ENCODE results near the gene CASK. TPM values are rescaled to one million over a fixed set of nuclear protein-coding genes. Genes with fewer than 3 reads are reported as not detected.

The CASK gene
- total and polyA plus RNA-seq, 9 of the 15 experiments (the other 6 are each of a cell fraction or from before 2014, with no cell fraction given), result 1.3 to 7.4 (median 5.2) TPM

DNA sequence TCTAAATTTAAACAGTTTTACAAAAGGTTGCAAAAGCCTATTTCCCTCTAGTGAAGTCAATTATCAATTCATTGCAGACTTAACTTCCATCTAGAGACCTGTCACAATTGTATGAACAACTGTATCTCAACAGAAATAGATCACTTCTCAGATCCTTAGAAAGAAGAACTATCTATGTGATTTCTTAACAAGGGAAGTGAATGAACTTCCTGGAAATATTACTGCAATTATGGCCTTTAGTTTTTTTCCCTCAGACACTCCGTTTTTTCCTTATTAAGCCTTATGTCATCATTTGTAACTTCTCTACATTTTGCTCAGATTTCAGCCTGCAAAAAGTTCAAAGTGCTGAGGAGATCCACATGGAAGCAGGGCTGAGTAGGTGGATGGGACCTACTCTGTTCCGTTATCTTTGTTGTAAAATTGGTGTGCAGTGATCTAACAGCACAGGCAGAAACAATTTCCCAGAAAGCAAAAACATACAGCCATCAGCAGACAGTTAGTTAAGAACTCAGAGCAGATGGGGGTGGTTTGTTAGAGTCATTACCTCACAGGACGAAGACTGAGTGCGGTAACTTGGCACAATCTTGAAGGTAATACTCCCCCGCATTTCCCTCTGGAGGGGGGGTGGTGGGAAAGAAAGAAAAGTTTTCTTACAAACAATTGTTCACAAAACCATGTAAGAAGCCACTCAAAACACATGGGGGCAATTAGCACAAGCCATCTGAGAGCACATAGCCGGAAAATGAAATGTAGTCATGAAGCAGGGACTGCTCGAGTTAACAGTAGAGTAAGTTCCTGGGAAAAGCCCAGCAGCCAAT, 363.9 kb downstream of the CASK start:
- intact Hi-C loops (cut with micrococcal nuclease) (loop anchor here (10.0 kb wide), 1 partner anchor 1995 kb away; no protein-coding TSS in a partner anchor), in situ Hi-C loops (cut with MboI) (loop anchor here (5.0 kb wide), 1 partner anchor 193 kb away; no protein-coding TSS in a partner anchor)
- no peaks in the 10 kb centered on the region for H4K20me1 ChIP-seq (replicated peaks; ENCODE audit: control insufficient read depth, insufficient read depth, low read length)
- H3K4me3 ChIP-seq, result no peak overlapping the region
- peak; percentile 16 to 56 (median 27) for DNase-seq (ENCODE audit: extremely low read depth in 1 of 4, low spot score in 3 of 4)
- CTCF ChIA-PET (ENCODE audit: low intra/inter-chr PET ratio), result interaction anchor here (0.7 to 1.5 kb wide), 2 partner anchors 175 to 200 kb away, joined by 3 to 5 read pairs; no protein-coding TSS in a partner anchor
- POLR2A ChIA-PET, result no interaction called here
- no peaks in the 10 kb centered on the region for H3K9me3 ChIP-seq (replicated peaks; ENCODE audit: control insufficient read depth, insufficient read depth, low read depth, low read length)
- WGBS (ENCODE audit: insufficient coverage, low coverage, missing lambda C conversion rate), result 6% methylated on average over 7 of the region's 7 CpGs
- peak; percentile 81 for ATAC-seq
- H3K79me2 ChIP-seq (ENCODE audit: control insufficient read depth, insufficient read depth, low read length), result no peaks in the 10 kb centered on the region
- peak overlapping the region; percentile 60; the same call in 1 of the 3 replicates for H3K27ac ChIP-seq (ENCODE audit: extremely low read depth, low read depth, low read length)
- peak overlapping the region; percentile 49 for H2AFZ ChIP-seq (ENCODE audit: low read depth, low read length)
- H3K9me1 ChIP-seq (ENCODE audit: control insufficient read depth, insufficient read depth, low read length), result no peaks in the 10 kb centered on the region
- H3K36me3 ChIP-seq (ENCODE audit: control insufficient read depth, insufficient read depth, low read length), result no peaks in the 10 kb centered on the region
- H3K9ac ChIP-seq (ENCODE audit: insufficient read depth in 1 of 2, low read depth in 2 of 2, low read length in 2 of 2), result peak overlapping the region in 1 of 2 experiments; percentile 38; a peak in 1 of 4 replicates
- no peak overlapping the region for H3K4me2 ChIP-seq (ENCODE audit: insufficient read depth, low read length)
- no TSS peak for BruUV-seq (replicated peaks)
- H3K4me1 ChIP-seq (replicated peaks in 1 of 2; ENCODE audit: control insufficient read depth in 2 of 2, insufficient read depth in 2 of 2, low read length in 2 of 2), result peaks cover 0 to 5% of the 10 kb centered on the region in 2 experiments; a peak in 3 of 5 replicates
- no peak for FAIRE-seq
- H3K27me3 ChIP-seq (ENCODE audit: control insufficient read depth in 2 of 2, insufficient read depth in 2 of 2, low read length in 2 of 2), result no peaks in the 10 kb centered on the region
- TF ChIP-seq, protein P1, sequence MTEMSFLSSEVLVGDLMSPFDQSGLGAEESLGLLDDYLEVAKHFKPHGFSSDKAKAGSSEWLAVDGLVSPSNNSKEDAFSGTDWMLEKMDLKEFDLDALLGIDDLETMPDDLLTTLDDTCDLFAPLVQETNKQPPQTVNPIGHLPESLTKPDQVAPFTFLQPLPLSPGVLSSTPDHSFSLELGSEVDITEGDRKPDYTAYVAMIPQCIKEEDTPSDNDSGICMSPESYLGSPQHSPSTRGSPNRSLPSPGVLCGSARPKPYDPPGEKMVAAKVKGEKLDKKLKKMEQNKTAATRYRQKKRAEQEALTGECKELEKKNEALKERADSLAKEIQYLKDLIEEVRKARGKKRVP (CRISPR knock-in tag; IDR thresholded peaks at IDR 0.05), result no peak
- no peak for TF ChIP-seq JUN (IDR thresholded peaks at IDR 0.05; ENCODE audit: borderline replicate concordance, low read depth, low read length)
- no peak for TF ChIP-seq JUN (CRISPR knock-in tag; IDR thresholded peaks at IDR 0.05; ENCODE audit: borderline replicate concordance)
- no peak for TF ChIP-seq HNRNPK (IDR thresholded peaks at IDR 0.05; ENCODE audit: low read depth, low read length, poor library complexity, severe bottlenecking)
- TF ChIP-seq SOX6 (IDR thresholded peaks at IDR 0.05), result peak; percentile 41; the same call in 1 of the 2 replicates
- no peak for TF ChIP-seq ZFP1 (CRISPR knock-in tag; IDR thresholded peaks at IDR 0.05)
- 0 out of 2 replicates have a peak, but pooled peaks have one; percentile 19 for TF ChIP-seq SMAD4 (CRISPR knock-in tag; conservative IDR thresholded peaks at IDR 0.05)
- TF ChIP-seq CBFA2T3 (IDR thresholded peaks at IDR 0.05), result peak; percentile 48
- no peak for TF ChIP-seq HNRNPLL (IDR thresholded peaks at IDR 0.05; ENCODE audit: low read depth, low read length, poor library complexity, severe bottlenecking)
- no peak for TF ChIP-seq CC2D1A (IDR thresholded peaks at IDR 0.05)
- TF ChIP-seq, protein P2, sequence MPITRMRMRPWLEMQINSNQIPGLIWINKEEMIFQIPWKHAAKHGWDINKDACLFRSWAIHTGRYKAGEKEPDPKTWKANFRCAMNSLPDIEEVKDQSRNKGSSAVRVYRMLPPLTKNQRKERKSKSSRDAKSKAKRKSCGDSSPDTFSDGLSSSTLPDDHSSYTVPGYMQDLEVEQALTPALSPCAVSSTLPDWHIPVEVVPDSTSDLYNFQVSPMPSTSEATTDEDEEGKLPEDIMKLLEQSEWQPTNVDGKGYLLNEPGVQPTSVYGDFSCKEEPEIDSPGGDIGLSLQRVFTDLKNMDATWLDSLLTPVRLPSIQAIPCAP (CRISPR knock-in tag; IDR thresholded peaks at IDR 0.05; ENCODE audit: borderline replicate concordance), result no peak
- peak; percentile 27; the same call in 1 of the 2 replicates for TF ChIP-seq NCOR1 (IDR thresholded peaks at IDR 0.05)
- TF ChIP-seq, protein P3, sequence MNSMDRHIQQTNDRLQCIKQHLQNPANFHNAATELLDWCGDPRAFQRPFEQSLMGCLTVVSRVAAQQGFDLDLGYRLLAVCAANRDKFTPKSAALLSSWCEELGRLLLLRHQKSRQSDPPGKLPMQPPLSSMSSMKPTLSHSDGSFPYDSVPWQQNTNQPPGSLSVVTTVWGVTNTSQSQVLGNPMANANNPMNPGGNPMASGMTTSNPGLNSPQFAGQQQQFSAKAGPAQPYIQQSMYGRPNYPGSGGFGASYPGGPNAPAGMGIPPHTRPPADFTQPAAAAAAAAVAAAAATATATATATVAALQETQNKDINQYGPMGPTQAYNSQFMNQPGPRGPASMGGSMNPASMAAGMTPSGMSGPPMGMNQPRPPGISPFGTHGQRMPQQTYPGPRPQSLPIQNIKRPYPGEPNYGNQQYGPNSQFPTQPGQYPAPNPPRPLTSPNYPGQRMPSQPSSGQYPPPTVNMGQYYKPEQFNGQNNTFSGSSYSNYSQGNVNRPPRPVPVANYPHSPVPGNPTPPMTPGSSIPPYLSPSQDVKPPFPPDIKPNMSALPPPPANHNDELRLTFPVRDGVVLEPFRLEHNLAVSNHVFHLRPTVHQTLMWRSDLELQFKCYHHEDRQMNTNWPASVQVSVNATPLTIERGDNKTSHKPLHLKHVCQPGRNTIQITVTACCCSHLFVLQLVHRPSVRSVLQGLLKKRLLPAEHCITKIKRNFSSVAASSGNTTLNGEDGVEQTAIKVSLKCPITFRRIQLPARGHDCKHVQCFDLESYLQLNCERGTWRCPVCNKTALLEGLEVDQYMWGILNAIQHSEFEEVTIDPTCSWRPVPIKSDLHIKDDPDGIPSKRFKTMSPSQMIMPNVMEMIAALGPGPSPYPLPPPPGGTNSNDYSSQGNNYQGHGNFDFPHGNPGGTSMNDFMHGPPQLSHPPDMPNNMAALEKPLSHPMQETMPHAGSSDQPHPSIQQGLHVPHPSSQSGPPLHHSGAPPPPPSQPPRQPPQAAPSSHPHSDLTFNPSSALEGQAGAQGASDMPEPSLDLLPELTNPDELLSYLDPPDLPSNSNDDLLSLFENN (IDR thresholded peaks at IDR 0.05; ENCODE audit: low read depth in 2 of 2, low read length in 2 of 2), result no peak
- peak; percentile 28; the same call in 1 of the 2 replicates for TF ChIP-seq DPF2 (IDR thresholded peaks at IDR 0.05)
